Measurements from ENCODE around the gene CDK4. TPM values are rescaled to one million over a fixed set of nuclear protein-coding genes. Genes with fewer than 3 reads are reported as not detected.

The CDK4 gene
- total RNA-seq, result 100 to 1,000 TPM in 1 of 4 donors, 10 to 100 TPM in 3; 66.3 to 104 (median 83.6) TPM

DNA sequence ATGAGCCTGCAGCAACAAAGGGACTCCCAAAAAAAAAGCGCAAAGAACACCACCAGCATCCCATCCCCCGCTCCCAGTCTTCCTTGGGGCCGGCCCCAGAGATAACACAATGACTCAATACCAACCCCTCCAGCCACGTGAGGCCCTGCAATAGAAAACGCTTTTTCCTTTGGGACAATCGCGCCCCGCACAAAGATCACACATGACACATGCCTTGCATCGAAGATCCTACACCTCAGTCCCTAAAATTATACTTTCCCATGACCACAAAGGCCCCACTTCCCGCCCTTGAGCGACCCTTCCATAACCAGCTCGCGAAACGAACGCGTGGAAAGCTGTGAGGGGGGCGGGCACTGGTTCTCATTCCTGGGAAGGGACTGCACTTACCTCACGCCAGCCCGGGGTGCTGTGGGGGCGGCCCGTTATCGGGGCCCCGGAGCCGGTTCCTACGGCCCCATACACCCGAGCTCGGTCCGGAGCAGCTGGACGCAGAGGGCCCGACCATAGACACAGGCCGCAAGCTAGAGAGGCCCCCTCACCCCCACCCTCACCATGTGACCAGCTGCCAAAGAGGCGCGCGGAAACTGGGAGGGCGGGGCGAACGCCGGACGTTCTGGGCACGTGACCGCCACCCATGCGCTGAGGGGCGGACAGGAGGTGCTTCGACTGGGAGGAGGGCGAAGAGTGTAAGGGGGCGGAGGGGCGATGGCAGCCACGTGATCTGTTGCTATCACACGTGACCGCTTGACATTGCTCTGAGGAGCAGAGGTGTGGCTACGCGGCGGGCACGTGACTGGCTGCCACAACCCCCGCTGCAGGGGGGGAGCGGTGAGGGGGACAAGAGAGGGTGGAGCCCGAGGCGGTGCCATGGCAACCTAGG, at the start of gene CDK4:
Gene CDK4 (minus strand): TSS at position 523 of the 880 bp plus-strand sequence. CDS start 593 bp downstream, outside the sequence.
- TF ChIP-seq, protein P1, sequence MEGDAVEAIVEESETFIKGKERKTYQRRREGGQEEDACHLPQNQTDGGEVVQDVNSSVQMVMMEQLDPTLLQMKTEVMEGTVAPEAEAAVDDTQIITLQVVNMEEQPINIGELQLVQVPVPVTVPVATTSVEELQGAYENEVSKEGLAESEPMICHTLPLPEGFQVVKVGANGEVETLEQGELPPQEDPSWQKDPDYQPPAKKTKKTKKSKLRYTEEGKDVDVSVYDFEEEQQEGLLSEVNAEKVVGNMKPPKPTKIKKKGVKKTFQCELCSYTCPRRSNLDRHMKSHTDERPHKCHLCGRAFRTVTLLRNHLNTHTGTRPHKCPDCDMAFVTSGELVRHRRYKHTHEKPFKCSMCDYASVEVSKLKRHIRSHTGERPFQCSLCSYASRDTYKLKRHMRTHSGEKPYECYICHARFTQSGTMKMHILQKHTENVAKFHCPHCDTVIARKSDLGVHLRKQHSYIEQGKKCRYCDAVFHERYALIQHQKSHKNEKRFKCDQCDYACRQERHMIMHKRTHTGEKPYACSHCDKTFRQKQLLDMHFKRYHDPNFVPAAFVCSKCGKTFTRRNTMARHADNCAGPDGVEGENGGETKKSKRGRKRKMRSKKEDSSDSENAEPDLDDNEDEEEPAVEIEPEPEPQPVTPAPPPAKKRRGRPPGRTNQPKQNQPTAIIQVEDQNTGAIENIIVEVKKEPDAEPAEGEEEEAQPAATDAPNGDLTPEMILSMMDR (IDR thresholded peaks at IDR 0.05; ENCODE audit: low read depth), result no peak

DNA sequence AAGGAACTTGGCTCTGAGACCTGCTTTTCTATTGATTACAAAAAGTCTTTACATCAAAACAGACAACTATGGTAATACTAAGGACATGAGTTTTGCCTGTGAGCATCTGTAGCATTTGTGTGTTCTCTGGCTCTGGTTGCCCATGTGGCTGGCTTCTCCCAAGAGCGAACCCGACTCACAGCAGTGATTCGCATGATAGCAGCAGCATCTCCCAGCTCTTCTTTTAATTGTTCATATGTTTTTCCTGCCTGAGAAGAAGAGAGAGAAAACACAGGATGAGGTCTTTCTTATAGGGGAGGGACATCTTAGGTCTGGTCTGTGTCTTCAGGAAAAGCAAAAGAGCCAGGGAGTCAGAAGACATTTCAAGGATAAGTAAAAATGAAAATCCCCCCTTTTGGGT, 48.9 kb upstream of the CDK4 start:
- TF ChIP-seq, protein P1 (IDR thresholded peaks at IDR 0.05; ENCODE audit: low read depth), result no peak

DNA sequence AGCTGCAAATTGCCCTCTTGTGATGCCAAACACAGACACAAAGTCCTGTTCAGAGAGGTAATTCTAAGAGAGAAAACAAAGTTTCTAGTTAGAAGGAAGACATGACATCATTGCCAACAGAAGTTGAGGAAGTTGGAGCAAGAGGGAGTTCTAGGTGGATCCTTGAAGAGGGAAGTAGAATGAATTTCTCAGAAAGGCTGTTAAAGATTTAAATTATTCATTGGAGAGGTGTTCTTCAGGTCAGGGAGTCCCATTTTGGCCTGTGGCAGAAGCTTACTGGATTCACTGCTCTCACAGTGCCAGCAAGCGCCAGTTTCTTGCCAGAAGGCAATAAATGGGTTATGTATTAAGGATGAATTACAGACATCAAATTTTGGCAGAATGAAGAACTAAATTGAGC, 45.8 kb upstream of the CDK4 start:
- TF ChIP-seq, protein P1 (IDR thresholded peaks at IDR 0.05; ENCODE audit: low read depth), result no peak

DNA sequence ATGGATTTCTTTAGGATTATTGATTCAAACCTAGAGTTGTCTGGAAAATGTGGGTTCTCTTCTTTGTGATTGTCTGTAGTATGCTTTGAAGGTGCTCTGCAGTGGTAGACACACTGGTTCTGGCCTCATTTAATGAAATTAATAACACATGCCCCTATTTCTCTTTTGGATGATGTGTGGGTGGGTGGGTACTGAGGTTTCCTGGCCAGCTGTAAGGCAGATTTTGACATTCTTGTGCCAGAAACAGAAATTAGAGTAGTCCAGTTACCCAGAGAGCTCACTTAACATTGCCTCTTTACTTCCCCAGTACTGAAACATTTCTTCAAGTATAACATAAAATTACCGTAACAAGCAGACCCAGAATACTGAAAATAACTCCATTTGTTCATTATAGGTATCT, 44.9 kb upstream of the CDK4 start:
- TF ChIP-seq, protein P1 (IDR thresholded peaks at IDR 0.05; ENCODE audit: low read depth), result no peak

DNA sequence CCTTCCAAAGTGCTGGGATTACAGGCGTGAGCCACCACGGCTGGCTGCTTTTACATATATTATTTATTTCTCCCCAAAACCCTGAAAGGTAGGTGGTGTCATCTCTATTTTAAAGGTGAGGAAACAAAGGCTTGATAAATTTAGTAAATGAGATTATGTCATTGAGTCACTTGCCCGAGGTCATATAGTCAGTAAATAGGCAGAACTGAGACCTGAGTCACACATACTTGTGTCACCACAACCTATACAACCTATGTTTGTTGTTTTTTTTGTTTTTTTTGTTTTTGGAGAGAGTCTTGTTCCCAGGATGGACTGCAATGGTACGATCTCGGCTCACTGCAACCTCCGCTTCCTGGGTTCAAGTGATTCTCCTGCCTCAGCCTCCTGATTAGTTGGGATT, 43.2 kb upstream of the CDK4 start:
- TF ChIP-seq, protein P1 (IDR thresholded peaks at IDR 0.05; ENCODE audit: low read depth), result no peak

DNA sequence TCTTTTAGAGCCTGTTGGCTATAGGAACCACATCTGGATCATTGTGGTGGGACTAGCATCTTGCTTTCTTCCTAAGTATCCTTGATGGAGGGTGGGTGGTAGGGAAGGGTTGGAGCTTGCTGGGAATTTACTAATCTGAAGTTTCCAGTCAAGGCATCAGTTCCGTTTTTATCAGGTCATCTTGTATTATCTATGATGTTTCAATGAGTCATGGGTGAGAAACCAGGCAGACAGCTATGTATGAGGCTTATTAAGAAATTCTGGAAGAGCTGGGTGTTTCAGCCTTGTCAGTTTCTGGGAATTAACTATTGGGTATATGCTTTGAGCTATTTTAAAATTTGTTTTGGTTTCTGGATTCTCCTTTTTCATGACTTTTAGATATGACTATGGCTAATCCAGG, 41.8 kb upstream of the CDK4 start:
- TF ChIP-seq, protein P1 (IDR thresholded peaks at IDR 0.05; ENCODE audit: low read depth), result no peak

DNA sequence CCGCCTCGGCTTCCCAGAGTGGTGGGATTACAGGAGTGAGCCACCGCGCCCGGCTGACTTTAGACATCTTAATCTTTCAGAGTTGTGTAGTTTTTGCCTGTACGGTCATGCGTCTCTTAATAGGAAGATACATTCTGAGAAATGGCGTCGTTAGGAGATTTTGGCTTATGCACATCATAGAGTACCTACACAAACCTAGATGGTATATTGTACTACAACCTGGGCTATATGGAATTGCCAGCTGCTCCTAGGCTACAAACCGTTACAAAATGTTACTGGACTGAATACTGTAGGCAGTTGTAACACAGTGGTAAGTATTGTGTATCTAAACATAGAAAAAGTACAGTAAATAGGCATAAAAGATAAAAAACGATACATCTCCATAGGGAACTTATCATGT, 31.8 kb upstream of the CDK4 start:
- TF ChIP-seq, protein P1 (IDR thresholded peaks at IDR 0.05; ENCODE audit: low read depth), result no peak

Data from subcutaneous adipose tissue (tissue), 4 donors.